ENCODE measurements around the gene WNT2. TPM values are rescaled to one million over a fixed set of nuclear protein-coding genes. Genes with fewer than 3 reads are reported as not detected.
A peak's percentile ranks its signal among the peaks of the same experiment; 100 is the strongest.

The WNT2 gene
- total and polyA plus RNA-seq, 2 donors (not counting 1 experiment from before 2014, with no cell fraction given) = 1.7 to 14.5 TPM

- no peak for TF ChIP-seq EZH2 (IDR thresholded peaks at IDR 0.05; ENCODE audit: low read length, missing control alignments)
- TF ChIP-seq, protein P1, sequence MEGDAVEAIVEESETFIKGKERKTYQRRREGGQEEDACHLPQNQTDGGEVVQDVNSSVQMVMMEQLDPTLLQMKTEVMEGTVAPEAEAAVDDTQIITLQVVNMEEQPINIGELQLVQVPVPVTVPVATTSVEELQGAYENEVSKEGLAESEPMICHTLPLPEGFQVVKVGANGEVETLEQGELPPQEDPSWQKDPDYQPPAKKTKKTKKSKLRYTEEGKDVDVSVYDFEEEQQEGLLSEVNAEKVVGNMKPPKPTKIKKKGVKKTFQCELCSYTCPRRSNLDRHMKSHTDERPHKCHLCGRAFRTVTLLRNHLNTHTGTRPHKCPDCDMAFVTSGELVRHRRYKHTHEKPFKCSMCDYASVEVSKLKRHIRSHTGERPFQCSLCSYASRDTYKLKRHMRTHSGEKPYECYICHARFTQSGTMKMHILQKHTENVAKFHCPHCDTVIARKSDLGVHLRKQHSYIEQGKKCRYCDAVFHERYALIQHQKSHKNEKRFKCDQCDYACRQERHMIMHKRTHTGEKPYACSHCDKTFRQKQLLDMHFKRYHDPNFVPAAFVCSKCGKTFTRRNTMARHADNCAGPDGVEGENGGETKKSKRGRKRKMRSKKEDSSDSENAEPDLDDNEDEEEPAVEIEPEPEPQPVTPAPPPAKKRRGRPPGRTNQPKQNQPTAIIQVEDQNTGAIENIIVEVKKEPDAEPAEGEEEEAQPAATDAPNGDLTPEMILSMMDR (conservative IDR thresholded peaks at IDR 0.05 in 1 of 2, IDR thresholded peaks at IDR 0.05 in 1 of 2; ENCODE audit: low read depth in 1 of 2, low read length in 2 of 2) = no peak
- no peak overlapping the region for H3K27ac ChIP-seq (ENCODE audit: insufficient read depth, low read length)
- H3K9ac ChIP-seq (ENCODE audit: insufficient read depth, low read length) = no peak overlapping the region
- H3K79me2 ChIP-seq (ENCODE audit: control insufficient read depth, insufficient read depth, low read length) = no peaks in the 10 kb centered on the region
- no peak overlapping the region for H3K4me2 ChIP-seq (ENCODE audit: extremely low read depth, insufficient read depth, low read length)
- no peaks in the 10 kb centered on the region for H4K20me1 ChIP-seq (ENCODE audit: control insufficient read depth, extremely low read depth, insufficient read depth, low read length)
- no peaks in the 10 kb centered on the region for H3K4me1 ChIP-seq (ENCODE audit: control insufficient read depth, extremely low read depth, insufficient read depth, low read length)
- no peaks in the 10 kb centered on the region for H3K9me3 ChIP-seq (ENCODE audit: control insufficient read depth, insufficient read depth, low read depth, low read length)
- no peak overlapping the region for H3K4me3 ChIP-seq (replicated peaks in 1 of 4; ENCODE audit: control extremely low read depth in 1 of 4, insufficient read depth in 1 of 4, low read depth in 3 of 4, low read length in 4 of 4)
- H2AFZ ChIP-seq (ENCODE audit: low read length) = no peak overlapping the region
- no peaks in the 10 kb centered on the region for H3K27me3 ChIP-seq (ENCODE audit: control insufficient read depth, insufficient read depth, low read length)
- DNase-seq (ENCODE audit: low read depth in 2 of 2) = peak in 1 of 2 donors; percentile 14
- H3K36me3 ChIP-seq (ENCODE audit: control insufficient read depth, insufficient read depth, low read length) = no peaks in the 10 kb centered on the region
Observed at GRCh38 chr7:117338020-117338419, 15.2 kb upstream of the WNT2 start.

DNA sequence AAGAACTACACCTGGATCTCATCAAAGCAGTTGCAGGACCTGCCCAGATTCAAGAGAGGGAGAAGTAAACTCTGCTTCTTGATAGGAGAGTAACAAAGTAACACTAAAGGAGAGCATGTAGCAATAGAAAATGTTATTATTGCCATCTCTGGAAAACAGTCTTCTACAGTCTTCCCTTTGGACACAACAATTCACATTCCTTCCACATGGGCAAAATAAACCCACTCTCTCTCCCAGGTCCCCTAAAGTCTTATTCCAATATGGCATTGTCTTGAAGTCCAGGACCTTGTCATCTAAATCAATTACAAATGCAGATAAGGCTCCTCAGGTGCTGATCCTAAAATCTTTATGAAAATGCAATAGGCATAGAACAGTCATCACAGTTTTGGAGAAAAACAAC is 10.3 kb upstream of the WNT2 start:
- no peak overlapping the region for H2AFZ ChIP-seq (ENCODE audit: low read length)
- H3K36me3 ChIP-seq (ENCODE audit: control insufficient read depth, insufficient read depth, low read length) = no peaks in the 10 kb centered on the region
- no peak for TF ChIP-seq EZH2 (IDR thresholded peaks at IDR 0.05; ENCODE audit: low read length, missing control alignments)
- TF ChIP-seq, protein P1 (conservative IDR thresholded peaks at IDR 0.05 in 1 of 2, IDR thresholded peaks at IDR 0.05 in 1 of 2; ENCODE audit: low read depth in 1 of 2, low read length in 2 of 2) = peak in 1 of 2 donors; percentile 11
- no peaks in the 10 kb centered on the region for H4K20me1 ChIP-seq (ENCODE audit: control insufficient read depth, extremely low read depth, insufficient read depth, low read length)
- H3K4me1 ChIP-seq (ENCODE audit: control insufficient read depth, extremely low read depth, insufficient read depth, low read length) = no peaks in the 10 kb centered on the region
- H3K27me3 ChIP-seq (ENCODE audit: control insufficient read depth, insufficient read depth, low read length) = peaks cover 2% of the 10 kb centered on the region
- no peak overlapping the region for H3K4me2 ChIP-seq (ENCODE audit: extremely low read depth, insufficient read depth, low read length)
- H3K9me3 ChIP-seq (ENCODE audit: control insufficient read depth, insufficient read depth, low read depth, low read length) = no peaks in the 10 kb centered on the region
- H3K27ac ChIP-seq (ENCODE audit: insufficient read depth, low read length) = no peak overlapping the region
- no peak for DNase-seq (ENCODE audit: low read depth in 2 of 2)
- no peak overlapping the region for H3K4me3 ChIP-seq (replicated peaks in 1 of 4; ENCODE audit: control extremely low read depth in 1 of 4, insufficient read depth in 1 of 4, low read depth in 3 of 4, low read length in 4 of 4)
- H3K9ac ChIP-seq (ENCODE audit: insufficient read depth, low read length) = no peak overlapping the region
- no peaks in the 10 kb centered on the region for H3K79me2 ChIP-seq (ENCODE audit: control insufficient read depth, insufficient read depth, low read length)

DNA sequence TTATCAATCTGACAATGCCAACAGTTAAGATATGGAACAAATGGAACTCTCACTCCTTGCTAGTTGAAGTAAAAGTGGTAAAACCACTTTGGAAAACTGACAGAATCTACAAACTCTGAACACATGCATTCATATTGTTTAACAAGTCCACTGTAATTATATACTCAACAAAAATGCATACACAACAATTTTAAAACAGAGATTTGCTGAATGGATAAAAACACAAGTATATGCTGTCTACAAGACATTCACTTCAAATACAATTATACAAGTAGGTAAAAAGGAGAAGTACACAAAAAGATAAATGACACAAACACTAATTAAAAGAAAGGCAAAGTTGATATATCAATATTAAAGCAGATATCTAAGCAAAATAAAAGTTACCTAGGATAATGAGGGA is 9.2 kb upstream of the WNT2 start:
- peaks cover 2% of the 10 kb centered on the region for H3K27me3 ChIP-seq (ENCODE audit: control insufficient read depth, insufficient read depth, low read length)
- H3K36me3 ChIP-seq (ENCODE audit: control insufficient read depth, insufficient read depth, low read length) = no peaks in the 10 kb centered on the region
- H3K79me2 ChIP-seq (ENCODE audit: control insufficient read depth, insufficient read depth, low read length) = no peaks in the 10 kb centered on the region
- no peak overlapping the region for H3K27ac ChIP-seq (ENCODE audit: insufficient read depth, low read length)
- no peak for DNase-seq (ENCODE audit: low read depth in 2 of 2)
- H3K4me2 ChIP-seq (ENCODE audit: extremely low read depth, insufficient read depth, low read length) = no peak overlapping the region
- H3K4me3 ChIP-seq (replicated peaks in 1 of 4; ENCODE audit: control extremely low read depth in 1 of 4, insufficient read depth in 1 of 4, low read depth in 3 of 4, low read length in 4 of 4) = no peak overlapping the region
- H2AFZ ChIP-seq (ENCODE audit: low read length) = no peak overlapping the region
- no peaks in the 10 kb centered on the region for H4K20me1 ChIP-seq (ENCODE audit: control insufficient read depth, extremely low read depth, insufficient read depth, low read length)
- H3K4me1 ChIP-seq (ENCODE audit: control insufficient read depth, extremely low read depth, insufficient read depth, low read length) = no peaks in the 10 kb centered on the region
- H3K9ac ChIP-seq (ENCODE audit: insufficient read depth, low read length) = no peak overlapping the region
- TF ChIP-seq, protein P1 (conservative IDR thresholded peaks at IDR 0.05 in 1 of 2, IDR thresholded peaks at IDR 0.05 in 1 of 2; ENCODE audit: low read depth in 1 of 2, low read length in 2 of 2) = no peak
- TF ChIP-seq EZH2 (IDR thresholded peaks at IDR 0.05; ENCODE audit: low read length, missing control alignments) = no peak
- H3K9me3 ChIP-seq (ENCODE audit: control insufficient read depth, insufficient read depth, low read depth, low read length) = no peaks in the 10 kb centered on the region

Measured in fibroblast of lung (primary cell).